ENCODE measurements around the gene ABHD3. TPM values are rescaled to one million over a fixed set of nuclear protein-coding genes. Genes with fewer than 3 reads are reported as not detected.

Gene ABHD3
- total RNA-seq, 1 experiment from 2014 or later, result 45.4 TPM

GRCh38 chr18:21741562-21742314 is 37.2 kb upstream of the ABHD3 start:
- peak overlapping the region; percentile 99 for H3K27ac ChIP-seq (ENCODE audit: low read depth, low read length, poor library complexity, severe bottlenecking)
- no peaks in the 10 kb centered on the region for H3K9me3 ChIP-seq (ENCODE audit: low read depth, low read length, poor library complexity, severe bottlenecking)
- peak overlapping the region; percentile 92 for H3K4me3 ChIP-seq (ENCODE audit: low read depth, low read length, poor library complexity, severe bottlenecking)
- TF ChIP-seq, protein P1, sequence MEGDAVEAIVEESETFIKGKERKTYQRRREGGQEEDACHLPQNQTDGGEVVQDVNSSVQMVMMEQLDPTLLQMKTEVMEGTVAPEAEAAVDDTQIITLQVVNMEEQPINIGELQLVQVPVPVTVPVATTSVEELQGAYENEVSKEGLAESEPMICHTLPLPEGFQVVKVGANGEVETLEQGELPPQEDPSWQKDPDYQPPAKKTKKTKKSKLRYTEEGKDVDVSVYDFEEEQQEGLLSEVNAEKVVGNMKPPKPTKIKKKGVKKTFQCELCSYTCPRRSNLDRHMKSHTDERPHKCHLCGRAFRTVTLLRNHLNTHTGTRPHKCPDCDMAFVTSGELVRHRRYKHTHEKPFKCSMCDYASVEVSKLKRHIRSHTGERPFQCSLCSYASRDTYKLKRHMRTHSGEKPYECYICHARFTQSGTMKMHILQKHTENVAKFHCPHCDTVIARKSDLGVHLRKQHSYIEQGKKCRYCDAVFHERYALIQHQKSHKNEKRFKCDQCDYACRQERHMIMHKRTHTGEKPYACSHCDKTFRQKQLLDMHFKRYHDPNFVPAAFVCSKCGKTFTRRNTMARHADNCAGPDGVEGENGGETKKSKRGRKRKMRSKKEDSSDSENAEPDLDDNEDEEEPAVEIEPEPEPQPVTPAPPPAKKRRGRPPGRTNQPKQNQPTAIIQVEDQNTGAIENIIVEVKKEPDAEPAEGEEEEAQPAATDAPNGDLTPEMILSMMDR (conservative IDR thresholded peaks at IDR 0.05; ENCODE audit: low read depth, low read length), result no peak
- no peak for TF ChIP-seq EZH2 (IDR thresholded peaks at IDR 0.05; ENCODE audit: borderline replicate concordance, low read depth, low read length, poor library complexity, severe bottlenecking)
- no peaks in the 10 kb centered on the region for H3K36me3 ChIP-seq (ENCODE audit: insufficient read depth, low read length, poor library complexity, severe bottlenecking)
- POLR2A ChIA-PET (ENCODE audit: low non-redundant PET), result interaction anchor here (1.2 kb wide), 1 partner anchor 18 kb away, joined by 3 read pairs; no protein-coding TSS in a partner anchor
- no peaks in the 10 kb centered on the region for H3K27me3 ChIP-seq (replicated peaks; ENCODE audit: insufficient read depth, low read depth, low read length, poor library complexity)
- peak; percentile 42 for DNase-seq (ENCODE audit: low spot score)
- CTCF ChIA-PET, result interaction anchor here (0.6 kb wide), 2 partner anchors 14 to 35 kb away, joined by 5 read pairs; no protein-coding TSS in a partner anchor
- intact Hi-C loops (cut with micrococcal nuclease; ENCODE audit: unreplicated experiment), result loop anchor here (10.0 kb wide), 1 partner anchor 127 kb away; the partner anchor contains the start of gene SNRPD1
- H3K4me1 ChIP-seq (ENCODE audit: insufficient read depth, low read length, poor library complexity, severe bottlenecking), result peaks cover 23% of the 10 kb centered on the region
- TSS peak; percentile 23 for BruUV-seq (replicated peaks)

DNA sequence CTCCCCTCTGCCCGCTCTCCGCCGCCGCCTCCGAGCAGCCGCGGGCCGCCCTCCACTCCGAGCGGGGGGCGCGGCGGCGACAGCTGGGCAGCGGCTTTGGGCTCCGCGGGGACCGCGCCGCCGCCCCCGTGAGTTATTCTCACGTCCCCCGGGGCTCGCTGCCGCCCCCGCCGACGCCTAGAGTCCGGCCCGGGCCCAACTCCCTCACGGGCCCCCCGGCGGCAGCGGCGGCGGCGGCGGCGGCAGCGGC is 36.7 kb upstream of the ABHD3 start:
- H3K27ac ChIP-seq (ENCODE audit: low read depth, low read length, poor library complexity, severe bottlenecking), result peak overlapping the region; percentile 99
- POLR2A ChIA-PET (ENCODE audit: low non-redundant PET), result no interaction called here

DNA sequence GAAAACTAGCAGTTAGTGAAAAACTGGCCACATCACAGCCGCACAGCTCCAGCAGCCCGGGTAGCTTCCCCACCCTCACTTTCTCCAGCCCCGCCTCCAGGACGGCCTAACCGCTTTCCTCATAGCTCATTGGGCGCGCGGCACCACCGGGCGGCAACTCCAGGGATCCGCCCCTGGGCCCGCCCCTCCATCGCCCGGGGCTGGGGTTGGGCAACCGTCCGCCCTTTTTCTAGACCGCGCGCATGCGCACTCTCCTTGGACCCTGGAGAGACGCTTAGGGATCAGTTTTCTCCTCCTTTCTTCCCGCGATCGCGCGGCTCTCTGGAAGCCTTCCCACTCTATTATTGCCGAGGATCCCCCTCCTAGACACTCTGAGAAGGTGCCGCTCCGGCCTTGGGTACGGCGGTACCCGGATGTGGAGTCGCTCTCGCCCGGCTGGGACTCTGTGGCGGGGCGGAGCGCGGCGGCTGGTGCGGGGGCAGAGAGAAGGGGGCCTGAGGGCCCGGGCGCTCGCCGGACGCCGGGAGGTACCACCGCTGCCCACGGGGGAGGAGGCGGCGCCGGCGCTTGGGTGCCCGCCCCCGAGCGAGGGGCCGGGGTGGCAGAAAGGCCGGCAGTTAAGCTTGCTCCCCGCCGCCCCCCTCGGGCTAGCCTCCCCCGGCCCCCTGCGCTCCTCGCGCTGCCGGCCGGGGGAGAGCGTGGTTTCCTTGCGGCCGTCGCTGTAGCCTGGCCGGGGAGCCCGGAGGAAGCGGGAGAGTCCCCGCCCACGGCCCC is 36.2 kb upstream of the ABHD3 start, which contains the start of gene MIB1:
Gene MIB1, plus strand, starts transcription at position 255 of the 774 bp plus-strand sequence. CDS start 792 bp downstream, outside the sequence.
- intact Hi-C loops (cut with micrococcal nuclease; ENCODE audit: unreplicated experiment), result loop anchor here (10.0 kb wide), 1 partner anchor 126 kb away; the partner anchor contains the start of gene SNRPD1
- Histone ChIP-seq H3K4me1 (ENCODE audit: insufficient read depth, low read length, poor library complexity, severe bottlenecking) (peaks cover 15% of the 10 kb centered on the region), H3K4me3 (ENCODE audit: low read depth, low read length, poor library complexity, severe bottlenecking) (peak within 1 kb of the TSS; percentile 92), H3K36me3 (ENCODE audit: insufficient read depth, low read length, poor library complexity, severe bottlenecking) (no peaks in the 10 kb centered on the region), H3K27ac (ENCODE audit: low read depth, low read length, poor library complexity, severe bottlenecking) (peak within 1 kb of the TSS; percentile 99), H3K9me3 (ENCODE audit: low read depth, low read length, poor library complexity, severe bottlenecking) (no peaks in the 10 kb centered on the region), H3K27me3 (replicated peaks; ENCODE audit: insufficient read depth, low read depth, low read length, poor library complexity) (no peaks in the 10 kb centered on the region)
- BruUV-seq (replicated peaks), result no TSS peak
- TF ChIP-seq, protein P1 (conservative IDR thresholded peaks at IDR 0.05; ENCODE audit: low read depth, low read length), result no peak
- TF ChIP-seq EZH2 (IDR thresholded peaks at IDR 0.05; ENCODE audit: borderline replicate concordance, low read depth, low read length, poor library complexity, severe bottlenecking), result no peak
- POLR2A ChIA-PET (ENCODE audit: low non-redundant PET), result interaction anchor here (0.6 kb wide), 1 partner anchor 606 kb away, joined by 4 read pairs; no protein-coding TSS in a partner anchor
- CTCF ChIA-PET, result interaction anchor here (0.5 to 1.1 kb wide), 3 partner anchors 36 to 513 kb away, joined by 4 to 6 read pairs (median 5); no protein-coding TSS in a partner anchor
- peak; percentile 99 for DNase-seq (ENCODE audit: low spot score)

More for the DNA sequence above, 36.7 kb upstream of the ABHD3 start:
- H3K9me3 ChIP-seq (ENCODE audit: low read depth, low read length, poor library complexity, severe bottlenecking), result no peaks in the 10 kb centered on the region
- no TSS peak for BruUV-seq (replicated peaks)
- H3K4me3 ChIP-seq (ENCODE audit: low read depth, low read length, poor library complexity, severe bottlenecking), result peak overlapping the region; percentile 92
- CTCF ChIA-PET, result interaction anchor here (0.6 kb wide), 1 partner anchor 35 kb away, joined by 5 read pairs; no protein-coding TSS in a partner anchor
- no peaks in the 10 kb centered on the region for H3K27me3 ChIP-seq (replicated peaks; ENCODE audit: insufficient read depth, low read depth, low read length, poor library complexity)
- no peak for DNase-seq (ENCODE audit: low spot score)
- H3K4me1 ChIP-seq (ENCODE audit: insufficient read depth, low read length, poor library complexity, severe bottlenecking), result peaks cover 21% of the 10 kb centered on the region
- H3K36me3 ChIP-seq (ENCODE audit: insufficient read depth, low read length, poor library complexity, severe bottlenecking), result no peaks in the 10 kb centered on the region
- TF ChIP-seq, protein P1 (conservative IDR thresholded peaks at IDR 0.05; ENCODE audit: low read depth, low read length), result no peak
- intact Hi-C loops (cut with micrococcal nuclease; ENCODE audit: unreplicated experiment), result loop anchor here (10.0 kb wide), 1 partner anchor 126 kb away; the partner anchor contains the start of gene SNRPD1

Measured in A673 (cell line).